AG09309 (cell line): ENCODE results near the gene PGGHG.
"Not testable (repeated sequence)": the region's sequence is repeated elsewhere in the genome, so short reads cannot be mapped to it uniquely, and the experiment has no call there.

Experiments used
- DNase-seq: peaks from one replicate; pipeline ENCODE4 v3.0.0-alpha.2; 2010; ENCODE audit warnings: low read depth
- H3K4me3 ChIP-seq: 2 replicates; pipeline ENCODE4 v1.5.1; 2011; ENCODE audit warnings: mild to moderate bottlenecking, low read depth, low read length, moderate library complexity; ENCODE audit not compliant: control insufficient read depth
- TF ChIP-seq, protein P1 (sequence below): IDR thresholded peaks from 2 replicates; pipeline ENCODE4 v1.5.1; 2011; ENCODE audit warnings: mild to moderate bottlenecking, low read depth, low read length, inconsistent platforms; ENCODE audit not compliant: insufficient read depth, control insufficient read depth; ENCODE audit errors: missing control alignments

The PGGHG gene

GRCh38 chr11:325796-326591 is 37.1 kb downstream of the PGGHG start:
- DNase-seq, result no peak
- TF ChIP-seq, protein P1, sequence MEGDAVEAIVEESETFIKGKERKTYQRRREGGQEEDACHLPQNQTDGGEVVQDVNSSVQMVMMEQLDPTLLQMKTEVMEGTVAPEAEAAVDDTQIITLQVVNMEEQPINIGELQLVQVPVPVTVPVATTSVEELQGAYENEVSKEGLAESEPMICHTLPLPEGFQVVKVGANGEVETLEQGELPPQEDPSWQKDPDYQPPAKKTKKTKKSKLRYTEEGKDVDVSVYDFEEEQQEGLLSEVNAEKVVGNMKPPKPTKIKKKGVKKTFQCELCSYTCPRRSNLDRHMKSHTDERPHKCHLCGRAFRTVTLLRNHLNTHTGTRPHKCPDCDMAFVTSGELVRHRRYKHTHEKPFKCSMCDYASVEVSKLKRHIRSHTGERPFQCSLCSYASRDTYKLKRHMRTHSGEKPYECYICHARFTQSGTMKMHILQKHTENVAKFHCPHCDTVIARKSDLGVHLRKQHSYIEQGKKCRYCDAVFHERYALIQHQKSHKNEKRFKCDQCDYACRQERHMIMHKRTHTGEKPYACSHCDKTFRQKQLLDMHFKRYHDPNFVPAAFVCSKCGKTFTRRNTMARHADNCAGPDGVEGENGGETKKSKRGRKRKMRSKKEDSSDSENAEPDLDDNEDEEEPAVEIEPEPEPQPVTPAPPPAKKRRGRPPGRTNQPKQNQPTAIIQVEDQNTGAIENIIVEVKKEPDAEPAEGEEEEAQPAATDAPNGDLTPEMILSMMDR, result no peak
- no peak overlapping the region for H3K4me3 ChIP-seq

DNA sequence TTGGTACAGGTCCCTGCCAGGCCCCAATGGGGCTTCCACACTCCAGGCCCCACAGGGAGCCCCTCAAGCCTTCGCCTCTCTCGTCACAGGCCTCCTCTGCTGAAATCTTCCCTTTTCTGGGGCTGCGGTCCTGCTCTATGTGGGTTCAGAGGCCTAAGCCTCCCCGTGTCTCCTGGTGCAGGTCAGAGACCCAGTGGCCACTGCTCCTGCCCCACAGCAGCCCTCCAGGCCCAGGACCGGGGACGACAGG is 37.6 kb downstream of the PGGHG start:
- TF ChIP-seq, protein P1, result no peak
- H3K4me3 ChIP-seq, result no peak overlapping the region

DNA sequence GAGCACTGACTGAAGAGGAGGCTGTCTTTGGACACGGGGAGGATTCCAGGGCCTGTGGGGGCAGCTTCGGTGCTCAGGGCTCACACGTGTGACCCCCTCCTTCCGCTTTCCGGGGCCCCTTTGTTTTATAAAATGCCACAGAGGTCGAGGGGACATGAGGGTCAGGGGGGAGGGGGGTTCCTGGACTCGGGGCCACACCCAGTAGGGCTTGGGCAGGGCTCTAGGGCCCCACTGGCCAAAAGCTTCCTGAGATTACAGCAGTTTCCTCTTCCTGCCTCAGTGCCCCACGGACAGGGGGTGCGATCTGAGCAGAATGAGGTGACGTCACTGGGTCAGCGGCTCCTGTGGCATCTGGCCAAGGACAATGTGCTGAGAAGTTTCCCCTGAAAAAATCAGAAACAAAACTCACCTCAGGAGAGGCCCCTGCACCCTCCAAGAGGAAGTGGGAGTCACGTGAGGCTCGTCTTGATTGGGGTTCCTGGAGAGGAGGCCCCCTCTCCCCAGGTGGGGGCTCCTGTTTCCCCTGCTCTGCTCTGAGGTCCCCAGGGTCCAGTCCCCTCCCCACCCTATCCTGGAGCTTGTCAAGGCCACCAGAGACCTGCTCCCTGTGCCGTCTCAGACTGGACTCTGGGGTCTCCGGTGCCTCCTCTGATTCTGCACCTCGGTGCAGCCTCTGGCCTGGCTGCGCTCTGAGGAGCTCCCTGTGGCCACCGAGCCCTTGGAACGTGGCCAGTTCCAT is 38.1 kb downstream of the PGGHG start:
- DNase-seq, result no peak
- TF ChIP-seq, protein P1, result no peak
- H3K4me3 ChIP-seq, result no peak overlapping the region

More for the DNA sequence above, 37.6 kb downstream of the PGGHG start:
- no peak for DNase-seq

GRCh38 chr11:327581-327923 is 38.6 kb downstream of the PGGHG start:
- no peak for DNase-seq
- H3K4me3 ChIP-seq, result no peak overlapping the region
- TF ChIP-seq, protein P1, result no peak

DNA sequence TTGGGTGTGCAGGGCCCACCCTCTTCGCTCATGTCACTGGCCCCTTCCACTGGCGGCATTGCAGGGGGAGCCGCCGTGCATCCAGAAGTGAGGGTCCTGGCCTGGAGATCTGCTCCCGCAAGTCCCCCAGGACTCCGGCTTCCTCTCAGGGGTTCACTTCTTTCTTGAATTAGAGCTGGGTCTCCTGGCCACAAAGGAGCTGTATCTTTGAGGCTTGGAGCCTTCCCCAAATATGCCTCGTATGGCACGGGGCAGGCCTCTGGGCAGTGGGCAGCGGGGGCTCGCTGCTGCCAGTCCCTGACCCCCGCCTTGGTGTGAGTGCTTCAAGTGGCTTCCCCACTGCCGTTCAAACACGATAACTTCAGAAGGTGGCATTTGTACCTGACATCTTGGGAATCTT is 39.1 kb downstream of the PGGHG start:
- no peak for DNase-seq
- TF ChIP-seq, protein P1, result no peak
- H3K4me3 ChIP-seq, result no peak overlapping the region

DNA sequence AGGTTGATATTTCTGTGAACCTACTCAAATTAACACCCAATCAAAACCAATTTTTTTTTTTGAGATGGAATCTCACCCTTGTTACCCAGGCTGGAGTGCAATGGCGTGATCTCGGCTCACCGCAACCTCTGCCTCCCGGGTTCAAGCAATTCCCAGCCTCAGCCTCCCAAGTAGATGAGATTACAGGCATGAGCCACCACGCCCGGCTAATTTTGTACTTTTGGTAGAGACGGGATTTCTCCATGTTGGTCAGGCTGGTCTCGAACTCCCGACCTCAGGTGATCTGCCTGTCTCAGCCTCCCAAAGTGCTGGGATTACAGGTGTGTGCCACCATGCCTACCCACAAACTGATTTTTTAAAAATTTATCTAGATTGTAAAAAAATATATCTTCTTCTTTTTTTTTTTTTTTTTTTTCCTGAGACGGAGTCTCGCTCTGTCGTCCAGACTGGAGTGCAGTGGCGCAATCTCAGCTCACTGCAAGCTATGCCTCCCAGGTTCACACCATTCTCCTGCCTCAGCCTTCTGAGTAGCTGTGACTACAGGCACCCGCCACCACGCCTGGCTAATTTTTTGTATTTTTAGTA is 39.7 kb downstream of the PGGHG start:
- not testable (repeated sequence) for DNase-seq, H3K4me3 ChIP-seq

- no peak overlapping the region for H3K4me3 ChIP-seq
- DNase-seq, result no peak
- TF ChIP-seq, protein P1, result no peak
These were observed 40.9 kb downstream of the PGGHG start for GRCh38 chr11:329886-330253.
